Measurements from ENCODE around the gene PLXNA4.

PLXNA4 gene

GRCh38 chr7:132592231-132592920 is 16.1 kb upstream of the PLXNA4 start:
- DNase-seq (ENCODE audit: low read depth, low spot score), result no peak

- DNase-seq (ENCODE audit: low read depth, low spot score), result peak; percentile 51
These were observed 13.9 kb upstream of the PLXNA4 start for GRCh38 chr7:132590162-132590561.

- DNase-seq (ENCODE audit: low read depth, low spot score), result no peak
These were observed 12.3 kb upstream of the PLXNA4 start for GRCh38 chr7:132588596-132588995.

GRCh38 chr7:132584796-132585494 is 8.7 kb upstream of the PLXNA4 start:
- no peak for DNase-seq (ENCODE audit: low read depth, low spot score)

GRCh38 chr7:132581431-132581830 is 5.2 kb upstream of the PLXNA4 start:
- no peak for DNase-seq (ENCODE audit: low read depth, low spot score)

- DNase-seq (ENCODE audit: low read depth, low spot score), result peak; percentile 90
These were observed 4.5 kb upstream of the PLXNA4 start for GRCh38 chr7:132580717-132581285.

GRCh38 chr7:132580277-132580676 is 4.0 kb upstream of the PLXNA4 start:
- DNase-seq (ENCODE audit: low read depth, low spot score), result peak; percentile 41

GRCh38 chr7:132579260-132579899 is 3.1 kb upstream of the PLXNA4 start:
- no peak for DNase-seq (ENCODE audit: low read depth, low spot score)

GRCh38 chr7:132578826-132579225 is 2.6 kb upstream of the PLXNA4 start:
- no peak for DNase-seq (ENCODE audit: low read depth, low spot score)

GRCh38 chr7:132578050-132578370 is 1.7 kb upstream of the PLXNA4 start:
- DNase-seq (ENCODE audit: low read depth, low spot score), result no peak

- peak; percentile 93 for DNase-seq (ENCODE audit: low read depth, low spot score)
These were observed 1.2 kb upstream of the PLXNA4 start for GRCh38 chr7:132577206-132578049.

- DNase-seq (ENCODE audit: low read depth, low spot score), result no peak
These were observed 433 bp upstream of the PLXNA4 start for GRCh38 chr7:132576721-132577085.

- DNase-seq (ENCODE audit: low read depth, low spot score), result peak; percentile 85
These were observed 770 bp downstream of the PLXNA4 start for GRCh38 chr7:132575419-132575981.

GRCh38 chr7:132574223-132574622 is 2.0 kb downstream of the PLXNA4 start:
- DNase-seq (ENCODE audit: low read depth, low spot score), result no peak

GRCh38 chr7:132573251-132573955 is 2.9 kb downstream of the PLXNA4 start:
- DNase-seq (ENCODE audit: low read depth, low spot score), result no peak

- no peak for DNase-seq (ENCODE audit: low read depth, low spot score)
These were observed 3.7 kb downstream of the PLXNA4 start for GRCh38 chr7:132572526-132572925.

- no peak for DNase-seq (ENCODE audit: low read depth, low spot score)
These were observed 4.3 kb downstream of the PLXNA4 start for GRCh38 chr7:132571970-132572369.

GRCh38 chr7:132569884-132570614 is 6.2 kb downstream of the PLXNA4 start:
- no peak for DNase-seq (ENCODE audit: low read depth, low spot score)

GRCh38 chr7:132568962-132569361 is 7.3 kb downstream of the PLXNA4 start:
- no peak for DNase-seq (ENCODE audit: low read depth, low spot score)

- DNase-seq (ENCODE audit: low read depth, low spot score), result no peak
These were observed 10.4 kb downstream of the PLXNA4 start for GRCh38 chr7:132565885-132566284.
